BLaER1 treated with 17β-estradiol and CSF1 and Interleukin-3, amounts not matched to agents 10 nM and 100 nM (cell line): ENCODE data around the gene EMILIN2.

Experiments used
- H3K27ac ChIP-seq, 11 experiments: shearing (Covaris generic); formaldehyde crosslinking; 2 replicates each; pipeline ENCODE4 v1.8.1; 2022
- H3K27me3 ChIP-seq, 11 experiments: shearing (Covaris generic); formaldehyde crosslinking; 2 replicates each; pipeline ENCODE4 v1.8.1; 2022
- H3K36me3 ChIP-seq, 11 experiments: shearing (Covaris generic); formaldehyde crosslinking; 2 replicates each; pipeline ENCODE4 v1.8.1; 2022
- H3K4me1 ChIP-seq, 10 experiments: shearing (Covaris generic); formaldehyde crosslinking; 2 replicates each; pipeline ENCODE4 v1.8.1; 2022
- H3K4me2 ChIP-seq, 11 experiments: shearing (Covaris generic); formaldehyde crosslinking; 2 replicates each; pipeline ENCODE4 v1.8.1; 2022
- H3K4me3 ChIP-seq, 10 experiments: shearing (Covaris generic); formaldehyde crosslinking; 2 replicates each; pipeline ENCODE4 v1.8.1; 2022
- H3K9ac ChIP-seq, 11 experiments: shearing (Covaris generic); formaldehyde crosslinking; 2 replicates each; pipeline ENCODE4 v1.8.1; 2022
- H3K9me3 ChIP-seq, 11 experiments: shearing (Covaris generic); formaldehyde crosslinking; replicated peaks in 1 of 11; 2 replicates each; pipeline ENCODE4 v1.8.1; 2022
- H4K20me1 ChIP-seq, 11 experiments: shearing (Covaris generic); formaldehyde crosslinking; 2 replicates each; pipeline ENCODE4 v1.8.1; 2022
- Cebpa-rat ChIP-seq, 11 experiments: shearing (Covaris generic); IDR thresholded peaks; 2 replicates each; pipeline ENCODE4 v1.8.1; 2022

The EMILIN2 gene

GRCh38 chr18:2893676-2894075, 46.9 kb downstream of the EMILIN2 start:
- Histone ChIP-seq H3K4me3 (no peak overlapping the region), H3K36me3 (peaks cover 0 to 93% (median 0%) of the 10 kb centered on the region in 11 experiments; a peak in 8 of 22 replicates), H3K27me3 (no peaks in the 10 kb centered on the region), H4K20me1 (peaks cover 0 to 100% (median 0%) of the 10 kb centered on the region in 11 experiments; a peak in 6 of 22 replicates), H3K4me1 (peaks cover 8 to 67% (median 12%) of the 10 kb centered on the region in 10 experiments), H3K9me3 (peaks cover 0 to 34% (median 9%) of the 10 kb centered on the region in 11 experiments; a peak in 16 of 22 replicates), H3K4me2 (no peak overlapping the region; a peak in 1 of 22 replicates), H3K27ac (no peak overlapping the region), H3K9ac (no peak overlapping the region)
- no peak for TF ChIP-seq Cebpa-rat (IDR thresholded peaks at IDR 0.05)

DNA sequence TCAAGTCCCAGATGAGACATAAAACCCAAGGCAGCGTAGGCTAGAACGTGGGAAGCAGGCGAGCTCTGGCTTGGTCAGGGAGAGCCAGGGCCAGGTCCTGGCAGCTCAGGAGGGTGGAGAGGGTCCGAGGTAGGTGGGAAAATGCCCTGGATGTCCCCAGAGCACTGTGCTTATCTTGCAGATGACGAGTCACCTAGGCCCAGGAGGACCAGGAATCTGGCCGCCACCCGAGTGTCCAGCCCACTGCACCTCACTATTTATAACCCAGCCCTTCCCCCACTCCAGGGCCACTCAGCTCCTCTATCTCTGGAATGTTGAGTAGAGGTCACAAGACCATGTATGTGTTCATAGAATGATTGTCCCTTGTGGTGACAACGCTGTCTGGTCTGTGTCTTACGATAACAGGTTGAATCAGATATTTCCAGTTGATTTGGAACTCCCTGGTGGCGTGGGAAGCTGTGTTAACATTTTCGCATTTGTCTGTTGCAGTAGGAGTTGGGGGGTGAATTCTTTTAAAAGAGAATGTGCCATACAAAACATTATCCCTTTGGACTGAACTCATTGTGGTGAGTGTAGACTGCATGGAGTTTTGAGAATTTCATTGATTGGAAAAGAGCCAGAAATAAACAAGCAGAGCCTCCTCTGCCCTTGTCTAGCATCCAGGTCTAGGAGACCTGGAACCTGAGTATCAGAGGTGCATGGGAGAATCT, 47.5 kb downstream of the EMILIN2 start:
- no peak for TF ChIP-seq Cebpa-rat (IDR thresholded peaks at IDR 0.05)
- no peak overlapping the region for H3K4me3 ChIP-seq
- no peaks in the 10 kb centered on the region for H3K27me3 ChIP-seq
- H3K36me3 ChIP-seq = peaks cover 0 to 93% (median 0%) of the 10 kb centered on the region in 11 experiments; a peak in 8 of 22 replicates
- H3K4me1 ChIP-seq = peaks cover 11 to 73% (median 17%) of the 10 kb centered on the region in 10 experiments
- 0 out of 22 replicates have a peak overlapping the region, but pooled peaks of 1 of the 11 experiments have one; percentile 7 for H3K4me2 ChIP-seq
- H4K20me1 ChIP-seq = peaks cover 0 to 100% (median 0%) of the 10 kb centered on the region in 11 experiments; a peak in 6 of 22 replicates
- H3K27ac ChIP-seq = no peak overlapping the region
- H3K9me3 ChIP-seq = peaks cover 0 to 34% (median 9%) of the 10 kb centered on the region in 11 experiments; a peak in 16 of 22 replicates
- no peak overlapping the region for H3K9ac ChIP-seq

- Histone ChIP-seq H4K20me1 (peaks cover 0 to 100% (median 0%) of the 10 kb centered on the region in 11 experiments; a peak in 6 of 22 replicates), H3K9me3 (peaks cover 0 to 34% (median 9%) of the 10 kb centered on the region in 11 experiments; a peak in 16 of 22 replicates), H3K27ac (no peak overlapping the region), H3K4me2 (no peak overlapping the region), H3K27me3 (no peaks in the 10 kb centered on the region), H3K36me3 (peaks cover 0 to 93% (median 0%) of the 10 kb centered on the region in 11 experiments; a peak in 8 of 22 replicates), H3K4me3 (no peak overlapping the region), H3K9ac (no peak overlapping the region), H3K4me1 (peaks cover 11 to 75% (median 17%) of the 10 kb centered on the region in 10 experiments)
- TF ChIP-seq Cebpa-rat (IDR thresholded peaks at IDR 0.05) = no peak
Observed at GRCh38 chr18:2894841-2895370, 48.1 kb downstream of the EMILIN2 start.

- H3K9me3 ChIP-seq = peaks cover 0 to 33% (median 9%) of the 10 kb centered on the region in 11 experiments; a peak in 16 of 22 replicates
- no peaks in the 10 kb centered on the region for H3K27me3 ChIP-seq
- TF ChIP-seq Cebpa-rat (IDR thresholded peaks at IDR 0.05) = no peak
- no peak overlapping the region for H3K27ac ChIP-seq
- H3K4me2 ChIP-seq = peak overlapping the region in 1 of 11 experiments; percentile 4; a peak in 1 of 22 replicates
- no peak overlapping the region for H3K9ac ChIP-seq
- peaks cover 0 to 93% (median 0%) of the 10 kb centered on the region in 11 experiments; a peak in 8 of 22 replicates for H3K36me3 ChIP-seq
- H4K20me1 ChIP-seq = peaks cover 0 to 100% (median 0%) of the 10 kb centered on the region in 11 experiments; a peak in 6 of 22 replicates
- H3K4me1 ChIP-seq = peaks cover 14 to 79% (median 19%) of the 10 kb centered on the region in 10 experiments
- H3K4me3 ChIP-seq = no peak overlapping the region
Observed at GRCh38 chr18:2895391-2895790, 48.6 kb downstream of the EMILIN2 start.

DNA sequence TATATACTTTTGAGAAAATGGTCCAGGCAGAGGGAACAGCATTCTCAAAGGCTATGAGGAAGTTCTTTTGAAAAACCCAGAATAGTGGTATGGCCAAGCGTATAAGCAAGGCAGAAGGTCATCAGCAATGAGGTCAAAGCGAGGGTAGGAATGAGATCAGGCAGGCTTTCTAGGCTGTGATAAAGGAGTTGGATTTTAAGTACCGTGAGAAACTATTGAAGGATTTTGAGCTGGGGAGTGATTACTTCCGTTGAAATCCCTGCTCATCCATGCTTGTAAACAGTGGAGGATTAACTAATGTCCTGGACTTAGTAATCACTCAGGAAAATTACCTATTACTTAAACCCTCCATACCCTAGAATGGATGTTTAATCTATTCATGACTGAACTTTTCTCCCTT, 50.2 kb downstream of the EMILIN2 start:
- Histone ChIP-seq H3K9ac (0 out of 22 replicates have a peak overlapping the region, but pooled peaks of 1 of the 11 experiments have one; percentile 6), H3K9me3 (peaks cover 0 to 21% (median 7%) of the 10 kb centered on the region in 11 experiments; a peak in 13 of 22 replicates), H4K20me1 (peaks cover 0 to 100% (median 0%) of the 10 kb centered on the region in 11 experiments; a peak in 6 of 22 replicates), H3K36me3 (peaks cover 0 to 92% (median 0%) of the 10 kb centered on the region in 11 experiments; a peak in 7 of 22 replicates), H3K4me3 (no peak overlapping the region), H3K27ac (no peak overlapping the region), H3K4me1 (peaks cover 30 to 95% (median 35%) of the 10 kb centered on the region in 10 experiments), H3K4me2 (peak overlapping the region in 3 of 11 experiments; percentile 67 to 87 (median 76); a peak in 7 of 22 replicates), H3K27me3 (no peaks in the 10 kb centered on the region)
- TF ChIP-seq Cebpa-rat (IDR thresholded peaks at IDR 0.05) = no peak

DNA sequence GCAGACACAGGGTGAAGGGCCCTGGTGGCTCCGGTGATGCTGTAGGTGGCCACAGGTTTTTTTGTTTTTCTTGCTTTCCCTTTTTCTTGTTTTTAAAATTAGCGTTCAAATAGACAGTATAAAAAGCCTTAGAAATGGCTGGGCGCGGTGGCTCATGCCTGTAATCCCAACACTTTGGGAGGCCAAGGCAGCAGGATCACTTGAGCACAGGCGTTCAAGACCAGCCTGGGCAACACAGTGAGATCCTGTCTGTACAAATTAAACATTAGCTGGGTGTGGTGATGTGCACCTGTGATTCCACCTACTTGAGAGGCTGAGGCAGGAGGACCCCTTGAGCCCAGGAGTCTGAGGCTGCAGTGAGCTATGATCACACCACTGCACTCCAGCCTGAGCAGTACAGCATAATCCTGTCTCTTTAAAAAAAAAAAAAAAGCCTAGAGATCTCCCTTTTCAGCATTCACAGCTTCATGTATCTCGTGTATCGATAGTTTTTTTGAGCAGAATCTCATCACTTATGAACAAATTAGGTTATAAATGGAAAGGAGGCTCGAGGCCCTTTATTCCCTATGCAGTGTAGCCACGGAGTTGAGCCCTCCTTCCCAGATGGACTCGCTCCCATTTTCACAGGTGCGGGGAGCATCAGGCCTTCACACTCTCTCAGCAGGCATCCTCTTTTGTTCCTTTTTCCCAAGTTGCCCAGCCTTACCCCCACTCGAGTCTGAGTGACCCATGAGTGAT, 50.8 kb downstream of the EMILIN2 start:
- TF ChIP-seq Cebpa-rat (IDR thresholded peaks at IDR 0.05) = no peak
- peak overlapping the region; percentile 22 to 87 (median 56); a peak in 21 of 22 replicates for H3K4me2 ChIP-seq
- H3K27me3 ChIP-seq = no peaks in the 10 kb centered on the region
- peaks cover 37 to 99% (median 42%) of the 10 kb centered on the region in 10 experiments for H3K4me1 ChIP-seq
- no peak overlapping the region for H3K4me3 ChIP-seq
- H3K9ac ChIP-seq = peak overlapping the region in 2 of 11 experiments; percentile 6 to 35; a peak in 1 of 22 replicates
- peak overlapping the region in 5 of 11 experiments; percentile 8 to 64 (median 37); a peak in 7 of 22 replicates for H3K27ac ChIP-seq
- peaks cover 0 to 100% (median 0%) of the 10 kb centered on the region in 11 experiments; a peak in 6 of 22 replicates for H4K20me1 ChIP-seq
- peaks cover 0 to 92% (median 0%) of the 10 kb centered on the region in 11 experiments; a peak in 6 of 22 replicates for H3K36me3 ChIP-seq
- H3K9me3 ChIP-seq = peaks cover 0 to 21% (median 7%) of the 10 kb centered on the region in 11 experiments; a peak in 13 of 22 replicates

DNA sequence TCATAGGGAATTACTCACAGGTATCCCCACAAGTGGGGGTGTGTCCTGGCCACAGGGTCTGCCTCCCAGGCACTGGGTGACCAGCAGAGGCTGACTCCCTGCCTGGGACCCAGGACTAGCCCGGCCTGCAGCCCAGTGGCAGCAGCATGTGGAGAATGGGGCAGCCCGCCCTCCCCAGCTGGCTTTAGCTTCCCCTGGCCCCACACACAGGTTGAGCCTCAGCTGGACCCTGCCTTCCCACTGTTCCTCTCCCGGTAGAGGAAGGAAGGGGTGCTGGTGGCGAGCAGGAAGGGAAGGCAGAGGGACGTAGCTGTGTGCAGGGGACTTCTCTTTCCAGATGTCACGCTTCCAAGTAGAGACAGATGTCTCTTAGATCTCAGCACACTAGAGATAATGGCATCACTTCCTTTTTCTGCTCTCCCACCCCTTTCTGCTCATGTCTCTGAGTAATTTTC, 51.4 kb downstream of the EMILIN2 start:
- H3K4me3 ChIP-seq = no peak overlapping the region
- H3K27me3 ChIP-seq = no peaks in the 10 kb centered on the region
- peak overlapping the region in 2 of 11 experiments; percentile 6 to 35; a peak in 1 of 22 replicates for H3K9ac ChIP-seq
- peaks cover 0 to 21% (median 7%) of the 10 kb centered on the region in 11 experiments; a peak in 13 of 22 replicates for H3K9me3 ChIP-seq
- peaks cover 43 to 99% (median 48%) of the 10 kb centered on the region in 10 experiments for H3K4me1 ChIP-seq
- peak overlapping the region in 6 of 11 experiments; percentile 2 to 64 (median 37); a peak in 9 of 22 replicates for H3K27ac ChIP-seq
- H3K4me2 ChIP-seq = peak overlapping the region; percentile 22 to 87 (median 56); a peak in 21 of 22 replicates
- peaks cover 0 to 87% (median 0%) of the 10 kb centered on the region in 11 experiments; a peak in 6 of 22 replicates for H3K36me3 ChIP-seq
- TF ChIP-seq Cebpa-rat (IDR thresholded peaks at IDR 0.05) = no peak
- peaks cover 0 to 100% (median 0%) of the 10 kb centered on the region in 11 experiments; a peak in 6 of 22 replicates for H4K20me1 ChIP-seq
